Glutamatergic neuron (in vitro differentiated cells): ENCODE data around the gene FRRS1. TPM values are rescaled to one million over a fixed set of nuclear protein-coding genes. Genes with fewer than 3 reads are reported as not detected.

Experiments used
- DNase-seq: peaks from one replicate; pipeline ENCODE4 v3.0.0; 2022
- H3K27ac Mint-ChIP-seq: one replicate; pipeline ENCODE4 v1.8.0; 2020; ENCODE audit warnings: mild to moderate bottlenecking, mixed read lengths, inconsistent platforms; ENCODE audit not compliant: unreplicated experiment
- H3K27me3 Mint-ChIP-seq: one replicate; pipeline ENCODE4 v1.8.0; 2020; ENCODE audit warnings: mild to moderate bottlenecking, moderate library complexity, mixed read lengths, inconsistent platforms; ENCODE audit not compliant: unreplicated experiment
- H3K36me3 Mint-ChIP-seq: one replicate; pipeline ENCODE4 v1.8.0; 2020; ENCODE audit warnings: mild to moderate bottlenecking, mixed read lengths, inconsistent platforms; ENCODE audit not compliant: unreplicated experiment
- H3K4me1 Mint-ChIP-seq: one replicate; pipeline ENCODE4 v1.8.0; 2020; ENCODE audit warnings: mild to moderate bottlenecking, low read depth, mixed read lengths, inconsistent platforms; ENCODE audit not compliant: unreplicated experiment
- H3K4me3 Mint-ChIP-seq: one replicate; pipeline ENCODE4 v1.8.0; 2020; ENCODE audit warnings: mild to moderate bottlenecking, mixed read lengths, inconsistent platforms; ENCODE audit not compliant: unreplicated experiment
- H3K9me3 Mint-ChIP-seq: one replicate; pipeline ENCODE4 v1.8.0; 2020; ENCODE audit warnings: mild to moderate bottlenecking, moderate library complexity, mixed read lengths, inconsistent platforms; ENCODE audit not compliant: unreplicated experiment
- total RNA-seq: library from RNA; stranded (reverse); fragmentation: NEBNext Ultra II Directional; extraction: Animal tissue kit (Norgen Biotek cat#: 25700); gene quantifications from one replicate; pipeline ENCODE4 v1.2.1, GENCODE V29; 2021; ENCODE audit not compliant: unreplicated experiment
- TF ChIP-seq, protein P1 (sequence below): fragments of 200-600 bp; sonication (generic); IDR thresholded peaks from one replicate; pipeline ENCODE4 v1.5.0; 2021; ENCODE audit not compliant: partially characterized antibody, unreplicated experiment

The FRRS1 gene
- total RNA-seq, 1 donor from 2014 or later, result 1.3 TPM

DNA sequence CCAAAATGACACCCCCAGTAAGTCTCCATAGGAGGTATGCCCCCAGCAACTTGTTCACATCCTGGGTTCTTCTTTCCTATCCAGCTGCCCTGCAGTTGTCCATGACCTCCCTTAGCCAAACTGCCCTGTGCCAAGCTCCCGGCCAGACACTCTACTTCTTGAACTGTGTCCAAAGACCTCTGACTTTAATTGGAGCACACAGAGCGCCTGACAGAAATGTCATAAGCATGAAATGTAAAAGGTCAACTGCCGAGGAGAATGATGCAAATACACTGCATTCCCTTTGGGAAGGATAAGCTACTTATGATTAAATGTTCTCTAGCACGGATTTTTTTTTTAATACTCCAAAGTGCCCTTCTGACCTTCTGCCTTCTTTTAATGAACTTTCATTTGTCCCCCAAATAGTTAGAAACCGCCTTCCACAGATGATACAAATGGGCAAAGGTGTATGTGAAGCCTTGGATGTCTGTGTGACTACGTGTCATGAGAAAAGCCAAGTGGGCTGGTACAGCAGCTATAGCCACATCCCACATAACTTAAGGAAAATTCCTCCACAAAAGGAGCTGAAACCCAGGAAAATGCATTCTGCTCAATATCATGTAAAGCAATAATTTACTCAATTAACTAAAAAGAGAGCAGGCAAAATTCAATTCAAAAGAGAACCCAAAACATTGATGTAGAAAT is 93.8 kb downstream of the FRRS1 start:
- H3K36me3 Mint-ChIP-seq, result no peaks in the 10 kb centered on the region
- H3K4me1 Mint-ChIP-seq, result peaks cover 12% of the 10 kb centered on the region
- H3K9me3 Mint-ChIP-seq, result no peaks in the 10 kb centered on the region
- TF ChIP-seq, protein P1, sequence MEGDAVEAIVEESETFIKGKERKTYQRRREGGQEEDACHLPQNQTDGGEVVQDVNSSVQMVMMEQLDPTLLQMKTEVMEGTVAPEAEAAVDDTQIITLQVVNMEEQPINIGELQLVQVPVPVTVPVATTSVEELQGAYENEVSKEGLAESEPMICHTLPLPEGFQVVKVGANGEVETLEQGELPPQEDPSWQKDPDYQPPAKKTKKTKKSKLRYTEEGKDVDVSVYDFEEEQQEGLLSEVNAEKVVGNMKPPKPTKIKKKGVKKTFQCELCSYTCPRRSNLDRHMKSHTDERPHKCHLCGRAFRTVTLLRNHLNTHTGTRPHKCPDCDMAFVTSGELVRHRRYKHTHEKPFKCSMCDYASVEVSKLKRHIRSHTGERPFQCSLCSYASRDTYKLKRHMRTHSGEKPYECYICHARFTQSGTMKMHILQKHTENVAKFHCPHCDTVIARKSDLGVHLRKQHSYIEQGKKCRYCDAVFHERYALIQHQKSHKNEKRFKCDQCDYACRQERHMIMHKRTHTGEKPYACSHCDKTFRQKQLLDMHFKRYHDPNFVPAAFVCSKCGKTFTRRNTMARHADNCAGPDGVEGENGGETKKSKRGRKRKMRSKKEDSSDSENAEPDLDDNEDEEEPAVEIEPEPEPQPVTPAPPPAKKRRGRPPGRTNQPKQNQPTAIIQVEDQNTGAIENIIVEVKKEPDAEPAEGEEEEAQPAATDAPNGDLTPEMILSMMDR, result no peak
- no peak for DNase-seq
- H3K4me3 Mint-ChIP-seq, result no peak overlapping the region
- no peak overlapping the region for H3K27ac Mint-ChIP-seq
- H3K27me3 Mint-ChIP-seq, result no peaks in the 10 kb centered on the region

DNA sequence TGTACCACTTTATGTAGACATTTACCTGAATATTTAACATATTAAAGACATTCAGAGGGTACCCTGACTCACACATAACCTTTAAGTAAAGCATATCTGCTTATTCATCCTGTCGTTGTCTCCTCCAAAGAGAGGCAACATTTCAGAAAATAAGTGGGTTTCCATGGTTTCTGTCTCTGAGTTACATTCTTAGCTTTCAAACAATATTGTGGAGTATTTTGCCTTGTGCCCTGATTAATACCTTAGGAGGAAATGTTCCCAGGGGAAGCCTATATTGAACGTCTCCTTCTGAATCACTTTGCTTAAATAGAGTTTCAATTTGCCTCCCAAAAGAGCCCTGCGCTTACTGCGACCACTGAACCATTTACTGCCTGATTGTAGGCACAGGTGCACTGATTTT is 94.4 kb downstream of the FRRS1 start:
- TF ChIP-seq, protein P1, result no peak

GRCh38 chr1:99670583-99670982 is 95.9 kb downstream of the FRRS1 start:
- TF ChIP-seq, protein P1, result no peak
- peaks cover 19% of the 10 kb centered on the region for H3K4me1 Mint-ChIP-seq
- no peak overlapping the region for H3K27ac Mint-ChIP-seq
- DNase-seq, result no peak
- H3K27me3 Mint-ChIP-seq, result no peaks in the 10 kb centered on the region
- H3K36me3 Mint-ChIP-seq, result no peaks in the 10 kb centered on the region
- no peak overlapping the region for H3K4me3 Mint-ChIP-seq
- no peaks in the 10 kb centered on the region for H3K9me3 Mint-ChIP-seq

More for the DNA sequence above, 94.4 kb downstream of the FRRS1 start:
- H3K27me3 Mint-ChIP-seq, result no peaks in the 10 kb centered on the region
- peaks cover 12% of the 10 kb centered on the region for H3K4me1 Mint-ChIP-seq
- no peaks in the 10 kb centered on the region for H3K9me3 Mint-ChIP-seq
- H3K4me3 Mint-ChIP-seq, result no peak overlapping the region
- no peak for DNase-seq
- H3K27ac Mint-ChIP-seq, result no peak overlapping the region
- no peaks in the 10 kb centered on the region for H3K36me3 Mint-ChIP-seq

DNA sequence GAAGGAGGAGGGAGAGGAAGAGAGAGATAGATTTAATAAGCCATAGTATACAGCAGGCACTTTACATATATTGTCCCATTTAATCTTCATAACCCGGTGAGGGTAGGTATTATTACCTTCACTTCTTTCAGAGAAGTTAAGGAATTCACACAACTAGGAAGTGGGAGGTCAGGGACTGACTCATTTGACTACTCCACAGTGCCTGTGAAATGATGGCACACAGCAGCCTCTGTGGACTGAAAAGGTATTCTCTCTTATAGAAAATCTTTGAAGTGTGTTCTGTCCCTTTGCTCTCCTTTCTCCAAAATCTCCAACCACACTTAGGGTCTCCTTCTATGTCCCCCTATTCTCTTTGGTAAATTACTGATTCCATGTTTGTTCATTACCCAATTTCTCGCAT is 96.6 kb downstream of the FRRS1 start:
- no peak for DNase-seq
- no peaks in the 10 kb centered on the region for H3K36me3 Mint-ChIP-seq
- H3K27ac Mint-ChIP-seq, result no peak overlapping the region

GRCh38 chr1:99669376-99669775 is 97.1 kb downstream of the FRRS1 start:
- DNase-seq, result no peak
- no peak overlapping the region for H3K27ac Mint-ChIP-seq
- no peaks in the 10 kb centered on the region for H3K9me3 Mint-ChIP-seq
- TF ChIP-seq, protein P1, result no peak
- H3K4me3 Mint-ChIP-seq, result no peak overlapping the region
- no peaks in the 10 kb centered on the region for H3K27me3 Mint-ChIP-seq
- no peaks in the 10 kb centered on the region for H3K36me3 Mint-ChIP-seq
- H3K4me1 Mint-ChIP-seq, result peaks cover 19% of the 10 kb centered on the region

More for the DNA sequence above, 96.6 kb downstream of the FRRS1 start:
- Mint-ChIP-seq H3K27me3 (no peaks in the 10 kb centered on the region), H3K4me1 (peaks cover 19% of the 10 kb centered on the region), H3K9me3 (no peaks in the 10 kb centered on the region), H3K4me3 (no peak overlapping the region)
- TF ChIP-seq, protein P1, result no peak
